AG09319 (cell line): ENCODE measurements around the gene PPP1R1B.

Experiments
- DNase-seq: peaks from one replicate; pipeline ENCODE4 v3.0.0-alpha.2; 2010; ENCODE audit warnings: low read depth; ENCODE audit errors: extremely low read depth
- CTCF ChIP-seq: IDR thresholded peaks from 2 replicates; pipeline ENCODE4 v1.5.1; 2011; ENCODE audit warnings: low read depth, mild to moderate bottlenecking, inconsistent platforms, low read length, moderate library complexity

The PPP1R1B gene

GRCh38 chr17:39618246-39618913, 8.4 kb upstream of the PPP1R1B start:
- no peak for DNase-seq
- TF ChIP-seq CTCF: no peak

- no peak for DNase-seq
- no peak for TF ChIP-seq CTCF
These were observed 7.6 kb upstream of the PPP1R1B start for GRCh38 chr17:39618956-39619785.

- no peak for TF ChIP-seq CTCF
- no peak for DNase-seq
These were observed 7.0 kb upstream of the PPP1R1B start for GRCh38 chr17:39619786-39620101.

GRCh38 chr17:39621523-39622379, 5.0 kb upstream of the PPP1R1B start:
- no peak; the same call in none of the 2 replicates for TF ChIP-seq CTCF
- peak; percentile 44 for DNase-seq

- no peak for TF ChIP-seq CTCF
- no peak for DNase-seq
These were observed 4.3 kb upstream of the PPP1R1B start for GRCh38 chr17:39622380-39623006.

- peak; percentile 95 for TF ChIP-seq CTCF
- DNase-seq: peak; percentile 22
These were observed 3.3 kb upstream of the PPP1R1B start for GRCh38 chr17:39623356-39623950.
